HepG2 (cell line): ENCODE results near the gene CSTPP1. TPM values are rescaled to one million over a fixed set of nuclear protein-coding genes. Genes with fewer than 3 reads are reported as not detected.

Source experiments
- ATAC-seq: fragments of 200-7000 bp; cut with Tn5 transposase; 3 replicates; pipeline ENCODE4 v1.9.1; 2020; ENCODE audit warnings: mild to moderate bottlenecking, moderate library complexity
- BruUV-seq: library from RNA; stranded (reverse); fragments of 400-500 nt; replicated peaks from 2 replicates; lab custom pipeline; 2021; lab: Mats Ljungman, UMichigan
- CTCF ChIA-PET: fragments of 300-600 bp; formaldehyde crosslinking; extraction: SDS; loops from one replicate; lab custom pipeline; 2021; ENCODE audit warnings: low total read pairs, inconsistent platforms, low intra/inter-chr PET ratio; lab: Yijun Ruan, JAX
- POLR2A ChIA-PET: fragments of 350-600 bp; sonication (Branson Sonifier 250); formaldehyde crosslinking; loops from one replicate; lab custom pipeline; 2020; ENCODE audit warnings: antibody characterized with exemption, inconsistent platforms; lab: Yijun Ruan, JAX
- DNase-seq: peaks from one replicate; pipeline ENCODE4 v3.0.0-alpha.2; 2015; ENCODE audit warnings: low spot score
- FAIRE-seq: peaks from 3 replicates; lab custom pipeline; 2011; peaks lifted over from hg19 to GRCh38; lab: Jason Lieb, UNC
- H2AFZ ChIP-seq: one replicate; pipeline ENCODE4 v1.6.1; 2011; ENCODE audit warnings: low read length, inconsistent platforms
- H3K27ac ChIP-seq: fragments of 300-600 bp; 3 replicates; pipeline ENCODE4 v1.8.0; 2011; ENCODE audit warnings: mixed run types, mild to moderate bottlenecking, mixed read lengths, low read length, inconsistent platforms; ENCODE audit not compliant: insufficient read depth; ENCODE audit errors: extremely low read length
- H3K27me3 ChIP-seq, 2 experiments: fragments of 200-600 bp in 1 of 2; 2 replicates in 1 of 2; 3 replicates in 1 of 2; pipeline versions ENCODE4 v1.6.0 to v1.8.0; 2011; ENCODE audit warnings: low read length in 2 of 2, mild to moderate bottlenecking in 2 of 2, moderate library complexity in 2 of 2, inconsistent platforms in 1 of 2; ENCODE audit not compliant: insufficient read depth in 2 of 2, control insufficient read depth in 1 of 2
- H3K36me3 ChIP-seq, 2 experiments: fragments of 200-600 bp in 1 of 2; replicated peaks in 1 of 2; 2 replicates in 1 of 2; 3 replicates in 1 of 2; pipeline versions ENCODE4 v1.5.1 to v1.8.0; 2011; ENCODE audit warnings: low read length in 2 of 2, inconsistent platforms in 1 of 2; ENCODE audit not compliant: insufficient read depth in 2 of 2, control insufficient read depth in 1 of 2
- H3K4me1 ChIP-seq: 2 replicates; pipeline ENCODE4 v1.5.1; 2012; ENCODE audit warnings: low read length, inconsistent platforms; ENCODE audit not compliant: insufficient read depth
- H3K4me2 ChIP-seq: 2 replicates; pipeline ENCODE4 v1.6.0; 2011; ENCODE audit warnings: low read depth, low read length, inconsistent platforms
- H3K4me3 ChIP-seq, 3 experiments: fragments of 200-600 bp in 1 of 3; sonication (generic), shearing (Covaris generic) in 1 of 3; replicated peaks in 1 of 3; 2 replicates each; pipeline ENCODE4 v1.5.1; 2011 to 2016; ENCODE audit warnings: low read length in 3 of 3, inconsistent platforms in 2 of 3, low read depth in 2 of 3, mild to moderate bottlenecking in 2 of 3, control low read depth in 1 of 3, mixed read lengths in 1 of 3; ENCODE audit not compliant: insufficient read depth in 1 of 3
- H3K79me2 ChIP-seq: one replicate; pipeline ENCODE4 v1.6.1; 2011; ENCODE audit warnings: low read length, inconsistent platforms; ENCODE audit not compliant: insufficient read depth
- H3K9ac ChIP-seq: 2 replicates; pipeline ENCODE4 v1.6.0; 2011; ENCODE audit warnings: mild to moderate bottlenecking, low read depth, low read length, inconsistent platforms; ENCODE audit not compliant: insufficient read depth
- H3K9me3 ChIP-seq: 2 replicates; pipeline ENCODE4 v1.5.1; 2012; ENCODE audit warnings: mild to moderate bottlenecking, low read length
- H4K20me1 ChIP-seq: 2 replicates; pipeline ENCODE4 v1.6.0; 2011; ENCODE audit warnings: inconsistent platforms, mild to moderate bottlenecking, low read length, moderate library complexity; ENCODE audit not compliant: insufficient read depth
- ASH2L ChIP-seq: fragments of 300-600, 200-600 bp; sonication (generic); IDR thresholded peaks from 2 replicates; pipeline ENCODE4 v1.7.0; 2017; ENCODE audit warnings: low read depth, mild to moderate bottlenecking, moderate library complexity, mixed read lengths, low read length; ENCODE audit not compliant: insufficient read length
- CREM ChIP-seq, 2 experiments: sonication (generic) in 1 of 2; formaldehyde crosslinking in 1 of 2; IDR thresholded peaks; 2 replicates each; pipeline versions ENCODE4 v1.4.0 to v1.6.1; 2016 to 2020; ENCODE audit warnings: antibody characterized with exemption in 1 of 2, mild to moderate bottlenecking in 1 of 2, missing genetic modification reagents in 1 of 2
- RFXANK ChIP-seq: IDR thresholded peaks from 2 replicates; pipeline ENCODE4 v1.6.1; 2016
- SAP130 ChIP-seq: IDR thresholded peaks from 2 replicates; pipeline ENCODE4 v1.6.1; 2016; ENCODE audit warnings: low read depth
- SOX13 ChIP-seq, 3 experiments: fragments of 450-650 bp in 1 of 3; sonication (generic) in 1 of 3; formaldehyde crosslinking in 1 of 3; IDR thresholded peaks in 2 of 3; conservative IDR thresholded peaks in 1 of 3; 2 replicates each; pipeline versions ENCODE4 v1.5.0 to v1.6.1; 2016 to 2020; ENCODE audit warnings: antibody characterized with exemption in 1 of 3, mild to moderate bottlenecking in 1 of 3, missing compliant biosample characterization in 1 of 3, missing genetic modification reagents in 1 of 3, moderate library complexity in 1 of 3
- SOX5 ChIP-seq: IDR thresholded peaks from 2 replicates; pipeline ENCODE4 v1.6.1; 2016; ENCODE audit warnings: borderline replicate concordance
- YY1 ChIP-seq: IDR thresholded peaks from 2 replicates; pipeline ENCODE4 v1.6.1; 2011; ENCODE audit warnings: low read length, low read depth, moderate library complexity, mild to moderate bottlenecking; ENCODE audit not compliant: insufficient read depth, insufficient replicate concordance
- ZFX ChIP-seq: sonication (generic); formaldehyde crosslinking; IDR thresholded peaks from 2 replicates; pipeline ENCODE4 v1.4.0; 2020; ENCODE audit warnings: mild to moderate bottlenecking, low read depth, missing genetic modification reagents, moderate library complexity
- ZNF20 ChIP-seq: sonication (generic); formaldehyde crosslinking; IDR thresholded peaks from 2 replicates; pipeline ENCODE4 v1.4.0; 2020; ENCODE audit warnings: mild to moderate bottlenecking, moderate library complexity, missing genetic modification reagents
- ZNF263 ChIP-seq: sonication (generic); formaldehyde crosslinking; IDR thresholded peaks from 2 replicates; pipeline ENCODE4 v1.4.0; 2020; ENCODE audit warnings: missing genetic modification reagents
- ZNF383 ChIP-seq: sonication (generic); formaldehyde crosslinking; IDR thresholded peaks from 2 replicates; pipeline ENCODE4 v1.4.0; 2020; ENCODE audit warnings: missing genetic modification reagents, mild to moderate bottlenecking, borderline replicate concordance
- ZNF567 ChIP-seq: sonication (generic); formaldehyde crosslinking; IDR thresholded peaks from 2 replicates; pipeline ENCODE4 v1.8.1; 2023; ENCODE audit warnings: mild to moderate bottlenecking, missing genetic modification reagents, borderline replicate concordance
- ZNF652 ChIP-seq: IDR thresholded peaks from 2 replicates; pipeline ENCODE4 v1.6.1; 2016; ENCODE audit warnings: low read depth, borderline replicate concordance
- WGBS: methylation state at CpG from one replicate; pipeline ENCODE4 v1.1.6; 2017; ENCODE audit warnings: low lambda C conversion rate; 5-methylcytosine and 5-hydroxymethylcytosine counted together
- in situ Hi-C: cut with HindIII; loops from 2 replicates; pipeline ENCODE4 v1.10.0; 2017; ENCODE audit warnings: low pct_unique_long_range_greater_than_20kb; ENCODE audit not compliant: extremely low pct_ligation_motif_present
- intact Hi-C: fragments of 100-400 bp; cut with micrococcal nuclease; formaldehyde crosslinking; loops from one replicate; pipeline ENCODE4 v1.10.0; 2022; ENCODE audit not compliant: unreplicated experiment
- polyA plus RNA-seq, 8 experiments: library from polyadenylated mRNA; depleted of rRNA in 3 of 8; stranded (reverse) in 7 of 8; unstranded in 1 of 8; fragments of >200 nt; fragmentation: Illumina TruSeq in 4 of 8; extraction: Trizol in 4 of 8; gene quantifications; 2 replicates each; pipeline versions ENCODE4 v1.2.1 to v1.2.3, GENCODE V29; 2011 to 2016; ENCODE audit warnings: low read depth in 4 of 8, missing spikeins in 1 of 8, mixed read lengths in 1 of 8; ENCODE audit not compliant: insufficient read depth in 1 of 8
- total RNA-seq, 5 experiments: library from RNA; depleted of rRNA; stranded (reverse); fragments of >200 nt; fragmentation: Illumina TruSeq; extraction: Trizol; gene quantifications; 2 replicates each; pipeline ENCODE4 v1.2.3, GENCODE V29; 2016; ENCODE audit warnings: low read depth in 1 of 5
- TF ChIP-seq, protein P1 (sequence below): sonication (generic); formaldehyde crosslinking; IDR thresholded peaks from 2 replicates; pipeline ENCODE4 v1.5.1; 2020; ENCODE audit warnings: mild to moderate bottlenecking, missing genetic modification reagents, moderate library complexity
- TF ChIP-seq, protein P2 (sequence below): sonication (generic); formaldehyde crosslinking; IDR thresholded peaks from 2 replicates; pipeline ENCODE4 v1.5.0; 2020; ENCODE audit warnings: missing genetic modification reagents

CSTPP1 gene
- total and polyA plus RNA-seq, 2 of the 13 experiments (the other 11 are each of a cell fraction or from before 2014, with no cell fraction given): 12.3 to 14.6 TPM

DNA sequence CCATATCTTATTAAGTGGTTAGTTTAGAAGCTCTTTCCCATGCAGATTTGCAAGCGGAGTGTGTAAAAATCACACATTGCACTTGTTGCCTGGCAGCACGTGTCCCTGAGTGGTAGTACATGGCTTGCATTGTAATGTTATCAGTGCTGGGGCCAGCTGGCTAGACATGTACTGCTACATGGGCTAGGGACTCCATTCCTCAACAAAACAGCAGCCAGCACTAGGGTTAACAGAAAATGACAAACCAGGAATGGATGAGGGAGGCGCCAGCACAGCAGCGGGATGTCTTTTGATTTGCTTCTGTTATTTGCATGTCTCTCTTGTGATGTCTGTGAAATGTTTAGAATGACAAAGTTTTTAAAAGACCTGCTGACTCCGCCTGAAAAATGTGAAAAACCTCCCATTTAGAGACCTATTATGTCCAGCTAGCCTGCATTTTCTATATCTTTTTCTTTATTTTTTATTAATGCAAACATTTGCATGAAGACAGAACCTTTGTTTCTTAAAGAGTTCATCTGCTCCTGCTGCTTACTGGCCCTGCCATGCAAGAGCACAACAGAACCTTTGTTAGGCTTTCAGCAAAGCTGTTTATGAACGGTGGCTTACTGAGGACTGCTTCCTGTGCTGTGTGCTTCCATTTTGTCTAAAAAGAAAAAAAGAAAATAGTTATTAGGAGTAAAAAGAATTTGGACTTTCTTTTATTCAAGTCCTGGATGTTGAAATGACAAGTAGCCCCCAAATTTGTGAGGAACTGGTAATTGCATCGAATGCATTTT lies 40.7 kb downstream of the CSTPP1 start:
- no peaks in the 10 kb centered on the region for H3K36me3 ChIP-seq
- peak overlapping the region; percentile 64 for H3K27ac ChIP-seq
- H3K4me3 ChIP-seq: peak overlapping the region in 2 of 3 experiments; percentile 1 to 8; a peak in 2 of 6 replicates
- intact Hi-C loops: loop anchor here (1.0 kb wide), 1 partner anchor 8 kb away; no protein-coding TSS in a partner anchor
- no peaks in the 10 kb centered on the region for H3K79me2 ChIP-seq
- H3K9ac ChIP-seq: peak overlapping the region; percentile 55
- no TSS peak for BruUV-seq
- peak overlapping the region; percentile 67 for H3K4me2 ChIP-seq
- peak; percentile 81 for DNase-seq
- ChIA-PET POLR2A (no interaction called here), CTCF (no interaction called here)
- H3K9me3 ChIP-seq: no peaks in the 10 kb centered on the region
- 46% methylated on average over 7 of the region's 7 CpGs for WGBS
- in situ Hi-C loops: no loop called here
- FAIRE-seq: peak; percentile 52
- H4K20me1 ChIP-seq: no peaks in the 10 kb centered on the region
- peaks cover 41% of the 10 kb centered on the region for H3K4me1 ChIP-seq
- peak overlapping the region; percentile 37 for H2AFZ ChIP-seq
- peak; percentile 87 for ATAC-seq
- H3K27me3 ChIP-seq: no peaks in the 10 kb centered on the region
- no peak for TF ChIP-seq ZNF383
- peak; percentile 15; the same call in 1 of the 2 replicates for TF ChIP-seq SOX5
- TF ChIP-seq, protein P1, sequence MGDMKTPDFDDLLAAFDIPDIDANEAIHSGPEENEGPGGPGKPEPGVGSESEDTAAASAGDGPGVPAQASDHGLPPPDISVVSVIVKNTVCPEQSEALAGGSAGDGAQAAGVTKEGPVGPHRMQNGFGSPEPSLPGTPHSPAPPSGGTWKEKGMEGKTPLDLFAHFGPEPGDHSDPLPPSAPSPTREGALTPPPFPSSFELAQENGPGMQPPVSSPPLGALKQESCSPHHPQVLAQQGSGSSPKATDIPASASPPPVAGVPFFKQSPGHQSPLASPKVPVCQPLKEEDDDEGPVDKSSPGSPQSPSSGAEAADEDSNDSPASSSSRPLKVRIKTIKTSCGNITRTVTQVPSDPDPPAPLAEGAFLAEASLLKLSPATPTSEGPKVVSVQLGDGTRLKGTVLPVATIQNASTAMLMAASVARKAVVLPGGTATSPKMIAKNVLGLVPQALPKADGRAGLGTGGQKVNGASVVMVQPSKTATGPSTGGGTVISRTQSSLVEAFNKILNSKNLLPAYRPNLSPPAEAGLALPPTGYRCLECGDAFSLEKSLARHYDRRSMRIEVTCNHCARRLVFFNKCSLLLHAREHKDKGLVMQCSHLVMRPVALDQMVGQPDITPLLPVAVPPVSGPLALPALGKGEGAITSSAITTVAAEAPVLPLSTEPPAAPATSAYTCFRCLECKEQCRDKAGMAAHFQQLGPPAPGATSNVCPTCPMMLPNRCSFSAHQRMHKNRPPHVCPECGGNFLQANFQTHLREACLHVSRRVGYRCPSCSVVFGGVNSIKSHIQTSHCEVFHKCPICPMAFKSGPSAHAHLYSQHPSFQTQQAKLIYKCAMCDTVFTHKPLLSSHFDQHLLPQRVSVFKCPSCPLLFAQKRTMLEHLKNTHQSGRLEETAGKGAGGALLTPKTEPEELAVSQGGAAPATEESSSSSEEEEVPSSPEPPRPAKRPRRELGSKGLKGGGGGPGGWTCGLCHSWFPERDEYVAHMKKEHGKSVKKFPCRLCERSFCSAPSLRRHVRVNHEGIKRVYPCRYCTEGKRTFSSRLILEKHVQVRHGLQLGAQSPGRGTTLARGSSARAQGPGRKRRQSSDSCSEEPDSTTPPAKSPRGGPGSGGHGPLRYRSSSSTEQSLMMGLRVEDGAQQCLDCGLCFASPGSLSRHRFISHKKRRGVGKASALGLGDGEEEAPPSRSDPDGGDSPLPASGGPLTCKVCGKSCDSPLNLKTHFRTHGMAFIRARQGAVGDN (CRISPR knock-in tag): no peak
- no peak for TF ChIP-seq ZNF20 (CRISPR knock-in tag)
- TF ChIP-seq, protein P2, sequence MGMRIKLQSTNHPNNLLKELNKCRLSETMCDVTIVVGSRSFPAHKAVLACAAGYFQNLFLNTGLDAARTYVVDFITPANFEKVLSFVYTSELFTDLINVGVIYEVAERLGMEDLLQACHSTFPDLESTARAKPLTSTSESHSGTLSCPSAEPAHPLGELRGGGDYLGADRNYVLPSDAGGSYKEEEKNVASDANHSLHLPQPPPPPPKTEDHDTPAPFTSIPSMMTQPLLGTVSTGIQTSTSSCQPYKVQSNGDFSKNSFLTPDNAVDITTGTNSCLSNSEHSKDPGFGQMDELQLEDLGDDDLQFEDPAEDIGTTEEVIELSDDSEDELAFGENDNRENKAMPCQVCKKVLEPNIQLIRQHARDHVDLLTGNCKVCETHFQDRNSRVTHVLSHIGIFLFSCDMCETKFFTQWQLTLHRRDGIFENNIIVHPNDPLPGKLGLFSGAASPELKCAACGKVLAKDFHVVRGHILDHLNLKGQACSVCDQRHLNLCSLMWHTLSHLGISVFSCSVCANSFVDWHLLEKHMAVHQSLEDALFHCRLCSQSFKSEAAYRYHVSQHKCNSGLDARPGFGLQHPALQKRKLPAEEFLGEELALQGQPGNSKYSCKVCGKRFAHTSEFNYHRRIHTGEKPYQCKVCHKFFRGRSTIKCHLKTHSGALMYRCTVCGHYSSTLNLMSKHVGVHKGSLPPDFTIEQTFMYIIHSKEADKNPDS (CRISPR knock-in tag): no peak
- TF ChIP-seq ZNF263 (CRISPR knock-in tag): no peak
- 0 out of 2 replicates have a peak, but pooled peaks have one; percentile 37 for TF ChIP-seq SAP130 (CRISPR knock-in tag)
- no peak for TF ChIP-seq ZNF567
- no peak for TF ChIP-seq SOX13 (IDR thresholded peaks at IDR 0.05)
- TF ChIP-seq SOX13 (CRISPR knock-in tag; conservative IDR thresholded peaks at IDR 0.05 in 1 of 2, IDR thresholded peaks at IDR 0.05 in 1 of 2): peak in 1 of 2 experiments; percentile 46; a peak in 1 of 4 replicates
- TF ChIP-seq ASH2L: peak; percentile 43
- TF ChIP-seq RFXANK (CRISPR knock-in tag): no peak
- TF ChIP-seq CREM (IDR thresholded peaks at IDR 0.05): peak; percentile 2; the same call in 1 of the 2 replicates
- no peak for TF ChIP-seq CREM (CRISPR knock-in tag; IDR thresholded peaks at IDR 0.05)
- TF ChIP-seq ZFX: 0 out of 2 replicates have a peak, but pooled peaks have one; percentile 14
- peak; percentile 52 for TF ChIP-seq YY1
- TF ChIP-seq ZNF652 (CRISPR knock-in tag): peak; percentile 52; the same call in 1 of the 2 replicates
